Caco-2 (cell line): Measurements from ENCODE around the gene NOPCHAP1. TPM values are rescaled to one million over a fixed set of nuclear protein-coding genes. Genes with fewer than 3 reads are reported as not detected.

Source experiments
- BruUV-seq: library from RNA; stranded (reverse); fragments of 400-500 nt; replicated peaks from 2 replicates; lab custom pipeline; 2021; lab: Mats Ljungman, UMichigan
- CTCF ChIA-PET: fragments of 300-600 bp; sonication (Branson Sonifier 250); formaldehyde crosslinking; loops from one replicate; lab custom pipeline; 2022; ENCODE audit warnings: antibody characterized with exemption; lab: Charles Lee
- POLR2A ChIA-PET: fragments of 300-600 bp; sonication (Branson Sonifier 250); formaldehyde crosslinking; loops from one replicate; lab custom pipeline; 2022; ENCODE audit warnings: antibody characterized with exemption; lab: Charles Lee
- DNase-seq, 2 experiments: peaks; one replicate each; pipeline versions ENCODE4 v3.0.0 to v3.0.0-alpha.2; 2020 to 2022
- H3K27me3 ChIP-seq: replicated peaks from 2 replicates; pipeline ENCODE4 v1.6.0; 2011; ENCODE audit warnings: low read length; ENCODE audit not compliant: control insufficient read depth, insufficient read depth
- H3K36me3 ChIP-seq: 2 replicates; pipeline ENCODE4 v1.5.1; 2011; ENCODE audit warnings: low read length; ENCODE audit not compliant: control insufficient read depth, insufficient read depth
- H3K4me1 ChIP-seq: fragments of 250-450 bp; sonication (Bioruptor Pico); 2 replicates; pipeline ENCODE4 v1.5.1; 2020; ENCODE audit warnings: mild to moderate bottlenecking
- H3K4me3 ChIP-seq: 2 replicates; pipeline ENCODE4 v1.5.1; 2011; ENCODE audit warnings: low read depth, mild to moderate bottlenecking, control low read depth, low read length
- H3K9me3 ChIP-seq: fragments of 250-450 bp; sonication (Bioruptor Pico); 2 replicates; pipeline ENCODE4 v1.5.1; 2020; ENCODE audit warnings: mild to moderate bottlenecking, moderate library complexity
- H3K27ac Mint-ChIP-seq: one replicate; pipeline ENCODE4 v1.8.0; 2022; ENCODE audit warnings: mixed read lengths; ENCODE audit not compliant: unreplicated experiment
- H3K27me3 Mint-ChIP-seq: one replicate; pipeline ENCODE4 v1.8.0; 2022; ENCODE audit warnings: mixed read lengths; ENCODE audit not compliant: insufficient read depth, unreplicated experiment
- H3K36me3 Mint-ChIP-seq: one replicate; pipeline ENCODE4 v1.8.0; 2022; ENCODE audit warnings: mild to moderate bottlenecking, mixed read lengths; ENCODE audit not compliant: insufficient read depth, unreplicated experiment
- H3K4me1 Mint-ChIP-seq: one replicate; pipeline ENCODE4 v1.8.0; 2022; ENCODE audit warnings: low read depth, mixed read lengths; ENCODE audit not compliant: unreplicated experiment
- H3K4me3 Mint-ChIP-seq: one replicate; pipeline ENCODE4 v1.8.0; 2022; ENCODE audit warnings: mild to moderate bottlenecking, moderate library complexity, mixed read lengths; ENCODE audit not compliant: unreplicated experiment
- H3K9me3 Mint-ChIP-seq: one replicate; pipeline ENCODE4 v1.8.0; 2022; ENCODE audit warnings: mixed read lengths; ENCODE audit not compliant: unreplicated experiment
- CTCF ChIP-seq, 2 experiments: fragments of 200-600 bp in 1 of 2; IDR thresholded peaks; 1 replicate in 1 of 2; 2 replicates in 1 of 2; pipeline versions ENCODE4 v1.5.1 to v1.8.0; 2011 to 2022; ENCODE audit warnings: antibody characterized with exemption in 1 of 2, control low read depth in 1 of 2, inconsistent platforms in 1 of 2, low read depth in 1 of 2, low read length in 1 of 2, mild to moderate bottlenecking in 1 of 2, moderate library complexity in 1 of 2; ENCODE audit not compliant: insufficient read depth in 1 of 2, severe bottlenecking in 1 of 2, unreplicated experiment in 1 of 2
- intact Hi-C: fragments of 100-400 bp; cut with micrococcal nuclease; formaldehyde crosslinking; loops from one replicate; pipeline ENCODE4 v1.10.0; 2022; ENCODE audit not compliant: unreplicated experiment
- total RNA-seq: library from RNA; stranded (reverse); gene quantifications from 2 replicates; pipeline ENCODE4 v1.2.3, GENCODE V29; 2022

NOPCHAP1 gene
- total RNA-seq, 1 experiment from 2014 or later, result 23.0 TPM

- Mint-ChIP-seq H3K36me3 (no peaks in the 10 kb centered on the region), H3K9me3 (no peaks in the 10 kb centered on the region), H3K4me3 (no peak overlapping the region), H3K27me3 (no peaks in the 10 kb centered on the region), H3K4me1 (peaks cover 29% of the 10 kb centered on the region), H3K27ac (no peak overlapping the region)
- Histone ChIP-seq H3K9me3 (no peaks in the 10 kb centered on the region), H3K4me3 (no peak overlapping the region), H3K27me3 (no peaks in the 10 kb centered on the region), H3K36me3 (no peaks in the 10 kb centered on the region), H3K4me1 (peaks cover 39% of the 10 kb centered on the region)
- POLR2A ChIA-PET, result no interaction called here
- no peak for TF ChIP-seq CTCF (IDR thresholded peaks at IDR 0.05; ENCODE audit: insufficient read depth in 1 of 2, low read depth in 1 of 2, low read length in 1 of 2, severe bottlenecking in 1 of 2, unreplicated experiment in 1 of 2)
- CTCF ChIA-PET, result no interaction called here
- intact Hi-C loops, result loop anchor here (5.0 to 10.0 kb wide), 3 partner anchors 55 to 277 kb away; no protein-coding TSS in a partner anchor
- BruUV-seq, result no TSS peak
- DNase-seq, result no peak
These were observed 34.2 kb upstream of the NOPCHAP1 start for GRCh38 chr12:104951759-104952509.

GRCh38 chr12:104952816-104953215 is 33.3 kb upstream of the NOPCHAP1 start:
- H3K27ac Mint-ChIP-seq, result peak overlapping the region; percentile 29
- no peak overlapping the region for H3K4me3 ChIP-seq
- H3K4me1 Mint-ChIP-seq, result peaks cover 29% of the 10 kb centered on the region
- no peaks in the 10 kb centered on the region for H3K36me3 Mint-ChIP-seq
- no peaks in the 10 kb centered on the region for H3K27me3 Mint-ChIP-seq
- no peak for TF ChIP-seq CTCF (IDR thresholded peaks at IDR 0.05; ENCODE audit: insufficient read depth in 1 of 2, low read depth in 1 of 2, low read length in 1 of 2, severe bottlenecking in 1 of 2, unreplicated experiment in 1 of 2)
- H3K4me1 ChIP-seq, result peaks cover 39% of the 10 kb centered on the region
- no peaks in the 10 kb centered on the region for H3K9me3 ChIP-seq
- no peak for DNase-seq
- intact Hi-C loops, result loop anchor here (5.0 to 10.0 kb wide), 3 partner anchors 56 to 278 kb away; no protein-coding TSS in a partner anchor
- ChIA-PET POLR2A (no interaction called here), CTCF (no interaction called here)
- H3K4me3 Mint-ChIP-seq, result peak overlapping the region; percentile 44
- no TSS peak for BruUV-seq
- H3K27me3 ChIP-seq, result no peaks in the 10 kb centered on the region
- H3K9me3 Mint-ChIP-seq, result no peaks in the 10 kb centered on the region
- H3K36me3 ChIP-seq, result no peaks in the 10 kb centered on the region

GRCh38 chr12:104953323-104953722 is 32.8 kb upstream of the NOPCHAP1 start:
- Histone ChIP-seq H3K4me1 (peaks cover 39% of the 10 kb centered on the region), H3K27me3 (no peaks in the 10 kb centered on the region), H3K36me3 (no peaks in the 10 kb centered on the region), H3K9me3 (no peaks in the 10 kb centered on the region), H3K4me3 (no peak overlapping the region)
- no peak for TF ChIP-seq CTCF (IDR thresholded peaks at IDR 0.05; ENCODE audit: insufficient read depth in 1 of 2, low read depth in 1 of 2, low read length in 1 of 2, severe bottlenecking in 1 of 2, unreplicated experiment in 1 of 2)
- CTCF ChIA-PET, result no interaction called here
- H3K36me3 Mint-ChIP-seq, result peaks cover 2% of the 10 kb centered on the region
- no TSS peak for BruUV-seq
- POLR2A ChIA-PET, result no interaction called here
- peak overlapping the region; percentile 29 for H3K27ac Mint-ChIP-seq
- H3K9me3 Mint-ChIP-seq, result no peaks in the 10 kb centered on the region
- peak; percentile 37 to 59 for DNase-seq
- H3K4me1 Mint-ChIP-seq, result peaks cover 29% of the 10 kb centered on the region
- no peaks in the 10 kb centered on the region for H3K27me3 Mint-ChIP-seq
- intact Hi-C loops, result loop anchor here (5.0 to 10.0 kb wide), 3 partner anchors 56 to 279 kb away; no protein-coding TSS in a partner anchor
- H3K4me3 Mint-ChIP-seq, result peak overlapping the region; percentile 44
